ENCODE data around the gene TIRAP.
"Not testable (repeated sequence)": the region's sequence is repeated elsewhere in the genome, so short reads cannot be mapped to it uniquely, and the experiment has no call there.

The TIRAP gene, protein sequence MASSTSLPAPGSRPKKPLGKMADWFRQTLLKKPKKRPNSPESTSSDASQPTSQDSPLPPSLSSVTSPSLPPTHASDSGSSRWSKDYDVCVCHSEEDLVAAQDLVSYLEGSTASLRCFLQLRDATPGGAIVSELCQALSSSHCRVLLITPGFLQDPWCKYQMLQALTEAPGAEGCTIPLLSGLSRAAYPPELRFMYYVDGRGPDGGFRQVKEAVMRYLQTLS

DNA sequence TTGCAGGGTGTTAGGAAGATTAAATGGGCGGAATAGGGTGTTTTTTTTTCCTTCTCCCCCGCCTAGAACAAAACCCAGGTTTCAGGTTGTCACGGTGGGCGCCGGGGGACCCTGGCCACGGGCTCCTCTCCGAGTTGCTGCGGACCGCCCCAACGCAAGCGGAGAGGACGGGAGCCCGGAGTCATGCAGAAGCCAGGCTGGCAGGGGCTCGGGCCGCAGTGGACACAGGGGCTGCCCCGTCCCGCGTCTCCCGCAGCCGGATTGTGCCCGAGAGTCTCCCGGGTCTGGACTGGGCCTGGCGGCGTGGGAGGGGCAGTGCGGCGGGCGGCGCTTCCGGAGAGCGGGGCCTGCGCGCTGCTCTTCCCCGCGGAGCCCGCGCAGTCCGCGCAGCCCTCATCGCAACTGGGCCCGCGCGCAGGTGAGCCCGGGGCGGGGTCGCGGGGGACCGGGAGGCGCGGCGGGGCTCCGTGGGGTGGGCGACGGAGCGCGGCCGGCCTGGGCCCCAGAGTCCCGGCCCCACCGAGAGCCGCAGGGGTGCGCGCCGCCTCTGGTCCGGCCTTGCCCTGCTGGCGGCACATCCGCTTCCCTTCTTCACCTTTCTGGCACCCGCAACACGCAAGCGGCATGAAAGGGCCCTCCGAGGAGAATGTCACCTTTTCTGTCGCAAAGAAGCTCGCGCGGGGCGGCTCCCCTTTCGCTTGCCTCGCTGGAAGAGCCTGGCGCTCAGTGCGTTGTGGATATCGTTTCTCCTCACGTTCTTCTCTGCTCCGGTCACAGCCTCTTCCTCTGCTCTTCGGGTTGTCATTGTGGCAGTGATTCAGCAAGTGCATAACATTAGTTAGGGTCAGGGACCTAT, at the start of gene TIRAP:
TSS of gene TIRAP (plus strand) at position 358 of the 856 bp plus-strand sequence. CDS start 7,802 bp downstream, outside the sequence.
- DNase-seq = peak; percentile 77

DNA sequence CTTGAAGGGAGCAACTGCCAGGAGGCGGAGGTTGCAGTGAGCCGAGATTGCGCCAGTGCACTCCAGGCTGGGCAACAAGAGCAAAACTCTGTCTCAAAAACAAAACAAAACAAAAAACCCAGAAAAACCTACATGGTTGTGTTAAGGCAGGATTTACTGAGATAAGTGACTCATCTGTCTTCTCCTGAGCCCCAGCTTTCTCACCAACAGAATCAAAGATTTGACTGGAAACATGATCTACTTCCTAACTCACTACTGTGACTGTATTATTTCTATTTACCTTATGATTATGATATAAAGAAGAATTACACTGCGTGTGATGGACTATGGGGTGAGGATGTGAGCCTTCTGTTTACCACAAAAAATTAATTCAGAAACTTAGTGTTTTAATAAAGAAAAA, 49.5 kb upstream of the TIRAP start:
- DNase-seq = no peak

DNA sequence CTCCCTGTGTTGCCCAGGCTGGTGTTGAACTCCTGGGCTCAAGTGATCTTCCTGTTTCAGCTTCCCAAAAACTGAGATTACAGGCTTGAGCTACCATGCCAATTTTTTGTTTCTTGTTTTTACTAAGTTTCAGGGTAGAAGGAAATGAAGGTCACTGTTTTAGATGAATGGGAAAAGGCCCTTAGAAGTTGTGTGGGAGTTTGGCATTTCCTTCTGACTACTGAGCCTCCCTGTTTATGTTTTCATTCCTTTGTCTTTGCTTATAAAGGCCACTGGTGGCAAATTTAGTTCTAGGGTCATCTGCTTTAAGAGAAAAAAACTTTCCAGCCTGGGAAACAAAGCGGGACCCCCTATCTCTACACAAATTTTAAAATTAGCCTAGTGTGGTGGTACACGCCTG, 36.3 kb upstream of the TIRAP start:
- no peak for DNase-seq

DNA sequence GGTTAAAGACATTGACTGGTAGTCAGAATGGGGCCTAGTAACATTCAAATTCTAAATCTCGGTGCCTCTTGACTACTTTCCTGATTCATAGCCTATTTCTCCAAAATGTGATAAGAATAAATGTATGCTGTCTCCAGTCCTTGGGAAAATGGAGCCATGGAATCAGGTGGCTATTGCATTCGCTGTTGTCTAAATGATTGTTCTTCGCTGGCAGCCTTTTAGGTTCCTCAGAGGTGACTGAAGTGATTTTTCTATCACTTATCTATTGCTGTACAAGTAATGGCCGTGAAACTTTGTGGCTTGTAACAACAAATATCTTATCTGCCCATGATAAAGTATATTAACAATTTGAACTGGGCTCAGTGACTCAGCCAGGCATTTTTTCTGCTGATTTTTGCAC, 29.6 kb upstream of the TIRAP start:
- no peak for DNase-seq

DNA sequence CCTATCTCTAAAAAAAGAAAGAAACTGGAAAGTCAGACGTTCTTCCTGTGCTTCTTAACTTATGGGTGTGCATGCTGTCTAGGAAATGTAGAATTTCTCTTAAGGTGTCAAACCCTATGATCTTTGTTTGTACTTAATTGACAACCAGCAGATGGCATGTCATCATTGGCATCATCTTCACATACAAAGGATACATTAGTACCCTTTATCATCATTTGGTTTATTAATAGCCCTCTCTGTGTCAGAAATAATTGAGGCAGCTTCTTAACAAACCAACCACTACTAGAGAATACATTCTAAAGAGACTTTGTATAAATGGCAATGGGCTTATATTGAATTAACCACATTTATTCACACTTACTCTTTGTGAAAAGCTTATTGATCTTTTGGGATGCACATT, 28.1 kb upstream of the TIRAP start:
- DNase-seq = no peak

DNA sequence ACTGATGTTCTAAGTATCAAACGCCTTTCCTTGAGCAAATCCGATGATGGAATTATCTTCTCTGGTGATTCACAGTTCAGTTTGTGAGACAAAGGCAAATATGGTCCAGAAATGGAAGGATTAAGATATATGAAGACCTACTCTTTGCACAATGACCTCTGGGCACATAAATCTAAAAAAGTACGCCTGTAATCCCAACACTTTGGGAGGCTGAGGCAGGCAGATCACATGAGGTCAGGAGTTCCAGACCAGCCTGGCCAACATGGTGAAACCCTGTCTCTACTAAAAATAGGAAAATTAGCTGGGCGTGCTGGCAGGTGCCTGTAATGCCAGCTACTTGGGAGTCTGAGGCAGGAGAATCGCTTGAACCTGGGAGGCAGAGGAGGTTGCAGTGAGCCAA, 27.4 kb upstream of the TIRAP start:
- DNase-seq = not testable (repeated sequence)

DNA sequence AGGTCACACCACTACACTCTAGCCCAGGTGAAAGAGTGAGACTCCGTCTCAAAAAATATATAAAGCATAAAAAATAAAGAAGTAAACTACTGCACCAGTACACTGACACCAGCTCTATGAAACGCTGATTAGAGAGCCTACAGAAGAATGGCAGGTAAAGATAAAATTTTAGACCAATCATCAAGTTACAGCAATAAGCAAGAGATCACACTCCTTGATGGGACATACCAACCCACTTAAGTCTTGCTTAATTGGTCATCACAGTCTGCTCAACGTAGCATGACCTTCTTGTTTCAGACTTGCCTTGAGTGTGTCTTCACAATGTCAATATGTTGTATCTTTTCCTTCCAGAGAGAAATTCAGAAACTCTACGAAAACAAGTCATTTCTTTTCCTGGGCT, 26.7 kb upstream of the TIRAP start:
- no peak for DNase-seq

DNA sequence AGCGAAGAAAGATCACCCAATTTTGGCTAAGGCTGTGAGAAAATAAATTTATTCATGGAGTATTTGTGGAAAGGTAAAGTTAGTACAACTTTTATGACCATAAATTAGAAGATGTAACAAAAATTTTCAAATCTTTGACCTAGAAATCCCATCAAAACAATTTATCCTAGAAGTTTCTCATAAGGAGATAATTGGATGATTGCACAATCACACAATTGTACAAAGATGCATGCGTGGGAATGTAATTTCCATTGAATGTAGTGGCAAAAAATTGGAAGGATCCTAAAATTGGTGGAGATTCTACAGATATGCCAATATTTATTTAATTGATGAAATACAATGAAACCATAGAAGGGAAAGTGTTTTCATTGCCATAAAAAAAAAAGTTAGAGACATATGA, 25.7 kb upstream of the TIRAP start:
- no peak for DNase-seq

DNA sequence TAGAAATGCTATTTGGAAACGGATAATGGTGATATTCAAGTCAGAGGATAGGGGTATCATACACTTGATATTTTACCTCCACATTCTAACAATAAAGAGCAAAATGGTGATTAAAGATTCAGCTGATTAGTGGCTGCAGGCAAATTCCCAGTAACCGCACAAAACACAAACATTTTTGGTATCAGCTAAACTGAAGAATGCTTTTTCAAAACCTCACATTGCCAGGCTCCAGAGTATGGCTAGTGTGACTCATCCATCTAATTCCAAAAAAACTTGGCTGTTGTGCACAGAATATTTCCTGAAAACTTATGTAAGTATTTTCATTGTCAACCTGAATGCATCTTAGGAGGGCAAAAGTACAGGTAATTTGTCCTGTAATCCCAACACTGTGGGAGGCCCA, 25.1 kb upstream of the TIRAP start:
- DNase-seq = no peak

DNA sequence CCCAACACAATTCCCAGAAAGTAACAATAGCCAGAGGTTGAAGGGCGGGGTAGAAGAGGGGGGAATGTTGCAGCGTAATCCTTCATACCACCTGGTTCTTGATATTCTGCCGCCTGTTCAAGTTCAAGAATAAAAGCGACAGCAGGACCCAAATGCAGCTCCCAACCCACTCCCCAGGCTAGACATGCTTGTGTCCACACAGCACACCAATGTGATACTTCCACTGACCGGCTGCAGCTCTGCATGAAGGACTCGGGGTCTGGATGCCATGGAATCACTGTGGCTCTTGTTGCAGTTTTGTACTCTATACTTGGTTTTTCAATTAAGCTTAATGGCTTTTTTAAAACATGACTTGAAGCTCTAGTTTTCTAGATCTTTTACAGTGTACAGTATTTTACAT, 20.7 kb upstream of the TIRAP start:
- DNase-seq = no peak

DNA sequence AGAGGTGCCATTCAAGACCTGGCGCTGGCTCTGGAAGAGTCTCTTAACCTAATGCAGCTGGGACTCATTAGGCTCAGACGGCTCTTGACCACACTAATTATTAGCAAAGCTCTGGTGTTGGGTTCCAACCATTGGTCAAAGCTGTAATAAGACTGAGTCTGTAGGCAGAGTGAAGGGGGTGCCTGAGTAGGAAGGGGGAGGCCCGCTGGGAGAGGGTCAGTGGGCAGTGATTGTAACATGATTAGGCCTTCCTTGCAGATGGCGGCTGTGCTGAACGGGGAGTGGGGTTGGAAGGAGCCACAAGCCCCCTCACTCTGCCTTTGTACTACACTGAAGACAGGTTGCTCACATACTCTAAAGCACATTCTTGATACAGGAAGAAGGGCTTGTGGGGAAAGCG, 19.4 kb upstream of the TIRAP start:
- DNase-seq = no peak

DNA sequence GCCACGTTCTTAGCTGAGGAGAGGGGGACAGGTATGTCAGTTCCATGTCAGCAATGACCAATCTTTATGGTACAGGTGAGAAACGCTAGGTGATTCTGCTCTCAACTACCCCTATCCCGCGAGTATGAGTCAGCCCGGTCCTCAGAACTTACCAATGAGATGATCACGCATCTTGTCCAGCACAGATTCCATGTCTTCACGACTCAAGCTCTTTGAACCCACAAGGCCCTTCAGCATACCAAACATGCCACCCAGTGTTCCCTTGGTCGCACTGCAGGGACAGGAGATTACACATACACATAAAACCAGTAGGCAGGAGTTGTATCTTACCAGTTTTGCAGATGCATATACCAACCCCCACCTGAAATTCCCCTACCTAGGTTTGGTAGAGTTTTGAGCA, 17.1 kb upstream of the TIRAP start:
- peak; percentile 43 for DNase-seq

DNA sequence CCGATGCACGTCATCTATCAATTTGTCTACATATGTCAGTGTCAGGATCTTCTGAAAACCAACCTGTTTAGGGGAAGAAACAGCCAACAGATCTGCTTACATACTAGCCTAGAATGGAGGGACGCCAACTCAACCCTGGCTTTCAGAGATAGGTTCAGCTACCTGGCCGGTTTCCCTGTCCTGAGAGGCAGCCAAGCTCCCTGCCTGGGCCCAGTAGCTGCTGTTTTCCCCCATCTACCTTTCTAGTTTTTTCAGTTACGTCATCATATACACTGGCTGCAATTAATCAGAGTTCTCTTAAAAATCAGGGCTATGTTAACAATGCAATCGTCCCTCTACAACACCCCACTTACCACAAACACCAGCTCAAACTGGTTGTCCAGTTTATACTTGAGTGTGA, 15.2 kb upstream of the TIRAP start:
- no peak for DNase-seq

DNA sequence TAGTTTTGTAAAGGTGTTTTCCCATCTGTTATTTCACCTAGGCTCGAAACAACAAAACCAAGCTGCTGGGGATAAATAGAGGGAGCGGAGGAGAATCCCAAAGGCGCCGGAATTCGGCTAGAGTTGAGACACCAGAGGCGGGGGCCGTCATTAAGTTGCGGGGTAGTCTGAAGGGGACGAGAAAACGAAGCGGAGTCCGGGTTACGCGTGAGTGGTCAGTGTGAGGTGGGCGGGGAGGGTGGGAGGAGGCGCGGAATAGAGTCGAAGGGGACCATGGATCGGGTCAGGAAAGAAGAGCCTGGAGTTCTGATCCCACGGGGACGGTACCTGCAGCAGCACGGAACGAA, 14.6 kb upstream of the TIRAP start:
- DNase-seq = no peak

DNA sequence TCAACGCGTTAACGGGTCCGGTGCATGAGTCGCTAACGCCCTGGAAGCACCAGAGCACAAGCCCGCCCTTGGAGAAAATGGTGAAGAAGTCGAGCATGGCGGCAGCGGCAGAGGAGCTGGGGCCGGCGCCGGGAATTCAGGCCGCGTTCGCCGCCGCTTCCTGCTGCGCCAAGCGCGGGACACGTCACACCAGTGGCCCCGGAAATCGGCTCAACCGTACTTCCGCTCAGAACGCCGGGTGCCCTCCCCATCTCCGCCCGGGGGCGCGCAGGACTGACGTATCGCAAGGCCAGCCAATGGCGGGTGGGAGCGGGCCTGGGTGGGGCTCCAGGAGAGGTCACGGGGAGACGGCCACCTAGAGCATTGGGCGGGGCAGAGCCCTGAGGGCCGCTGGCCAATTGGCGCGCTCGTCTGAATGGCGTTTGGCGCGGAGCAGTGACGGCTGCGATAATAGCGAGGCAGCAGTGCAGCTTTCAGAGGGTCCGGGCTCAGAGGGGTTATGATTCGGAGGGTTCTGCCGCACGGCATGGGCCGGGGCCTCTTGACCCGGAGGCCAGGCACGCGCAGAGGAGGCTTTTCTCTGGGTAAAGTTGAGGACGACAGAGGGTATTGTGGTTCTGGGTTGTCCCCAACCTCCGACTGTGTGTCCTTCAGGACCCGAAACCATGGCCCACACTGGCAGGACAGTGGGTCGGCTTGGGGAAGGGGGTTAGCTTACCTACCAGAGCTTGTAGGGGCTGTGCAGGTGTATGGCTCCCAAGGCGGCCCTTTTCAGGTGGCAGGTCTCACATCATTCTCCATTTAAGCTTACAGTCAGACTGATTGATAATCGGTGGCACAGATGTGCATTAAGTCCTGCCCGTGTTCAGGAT, 13.9 kb upstream of the TIRAP start, which contains the start of the genes FOXRED1 and SRPRA:
TSS of gene FOXRED1 (plus strand) at position 447 of the 872 bp plus-strand sequence. CDS start at position 500, 53 bp downstream.
TSS of gene SRPRA (minus strand) at position 188 of the 872 bp plus-strand sequence. CDS start at position 97, 91 bp downstream.
- peak; percentile 100 for DNase-seq

DNA sequence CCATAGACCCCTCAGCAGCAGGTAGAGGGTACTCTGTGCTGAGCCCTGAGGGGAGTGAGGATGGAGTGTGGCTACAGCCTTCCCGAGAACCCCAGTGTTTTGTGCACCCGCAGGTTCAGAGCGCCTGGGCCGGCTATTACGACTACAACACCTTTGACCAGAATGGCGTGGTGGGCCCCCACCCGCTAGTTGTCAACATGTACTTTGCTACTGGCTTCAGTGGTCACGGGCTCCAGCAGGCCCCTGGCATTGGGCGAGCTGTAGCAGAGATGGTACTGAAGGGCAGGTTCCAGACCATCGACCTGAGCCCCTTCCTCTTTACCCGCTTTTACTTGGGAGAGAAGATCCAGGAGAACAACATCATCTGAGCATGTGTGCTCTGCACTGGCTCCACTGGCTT, 5.6 kb upstream of the TIRAP start:
- DNase-seq = no peak

DNA sequence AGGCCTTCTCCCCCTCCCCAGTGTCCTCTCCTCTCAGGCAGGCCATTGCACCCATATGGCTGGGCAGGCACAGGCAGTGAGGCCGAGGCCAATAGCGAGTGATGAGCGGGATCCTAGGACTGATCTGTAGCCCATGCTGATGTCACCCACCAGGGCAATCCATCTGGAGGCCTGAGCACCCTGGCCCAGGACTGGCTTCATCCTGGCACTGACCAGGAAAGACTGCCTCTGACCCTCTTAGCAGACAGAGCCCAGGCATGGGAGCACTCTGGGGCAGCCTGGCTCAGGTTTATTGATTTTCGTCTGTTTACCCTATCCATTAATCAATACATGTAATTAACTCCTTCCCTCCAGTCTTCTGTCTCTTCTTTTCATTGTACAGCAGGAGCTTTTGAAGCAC, 5.1 kb upstream of the TIRAP start:
- no peak for DNase-seq

DNA sequence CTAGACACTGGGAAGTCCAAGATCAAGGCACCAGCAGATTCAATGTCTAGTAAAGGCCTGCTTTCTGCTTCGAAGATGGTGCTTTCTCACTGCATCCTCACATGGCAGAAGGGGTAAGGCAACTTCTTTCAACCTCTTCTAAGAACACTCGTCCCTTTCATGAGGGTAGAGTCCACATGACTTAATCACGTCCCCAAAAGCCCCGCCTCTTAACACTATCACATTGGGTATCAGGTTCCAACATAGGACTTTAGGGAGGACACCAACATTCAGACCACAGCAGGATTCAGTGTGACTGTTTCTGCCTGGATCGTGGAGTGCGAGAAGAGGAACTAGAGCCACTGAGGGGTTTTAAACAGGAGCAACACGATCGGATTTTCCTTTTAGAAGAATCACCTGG, 3.7 kb upstream of the TIRAP start:
- no peak for DNase-seq

DNA sequence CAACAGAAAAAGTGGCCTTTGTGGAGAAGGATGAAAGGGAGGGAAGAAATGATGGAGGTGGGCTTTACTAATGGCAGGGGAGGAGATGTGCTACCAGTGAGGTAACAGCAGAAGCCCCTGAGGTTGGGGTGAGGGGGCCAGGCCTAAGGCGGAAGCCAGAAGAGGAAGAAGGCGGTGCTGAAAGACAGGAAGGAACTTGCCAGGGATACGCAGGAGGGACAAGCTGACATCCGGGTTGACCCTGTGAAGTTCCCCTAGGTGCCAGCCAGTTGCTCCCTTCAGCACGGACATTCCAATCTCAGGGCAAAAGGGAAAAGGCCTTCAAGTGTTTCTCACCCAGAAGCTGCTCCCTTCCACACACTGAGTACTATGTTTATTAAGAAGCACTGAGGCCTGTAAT, 2.3 kb upstream of the TIRAP start:
- DNase-seq = no peak

DNA sequence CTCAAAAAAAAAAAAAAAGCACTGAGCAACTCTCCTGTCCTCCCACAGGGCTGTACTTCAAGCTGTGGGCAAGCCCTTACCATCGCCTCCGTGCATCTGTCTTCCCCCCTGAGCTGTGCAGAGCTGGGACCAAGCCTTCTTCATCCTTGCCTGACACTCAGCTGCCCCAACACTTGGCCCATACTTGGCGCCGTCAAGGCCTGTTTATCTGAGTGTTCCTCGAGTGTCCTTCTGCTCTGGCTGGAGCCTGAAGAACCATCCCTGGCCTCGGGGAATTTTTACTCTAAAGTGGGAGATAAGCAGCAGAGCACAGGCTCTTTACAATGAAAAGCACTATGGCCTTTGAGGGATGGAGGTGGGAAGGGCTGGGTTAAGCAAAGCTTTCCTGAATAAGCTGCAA, 1.6 kb upstream of the TIRAP start:
- no peak for DNase-seq

DNA sequence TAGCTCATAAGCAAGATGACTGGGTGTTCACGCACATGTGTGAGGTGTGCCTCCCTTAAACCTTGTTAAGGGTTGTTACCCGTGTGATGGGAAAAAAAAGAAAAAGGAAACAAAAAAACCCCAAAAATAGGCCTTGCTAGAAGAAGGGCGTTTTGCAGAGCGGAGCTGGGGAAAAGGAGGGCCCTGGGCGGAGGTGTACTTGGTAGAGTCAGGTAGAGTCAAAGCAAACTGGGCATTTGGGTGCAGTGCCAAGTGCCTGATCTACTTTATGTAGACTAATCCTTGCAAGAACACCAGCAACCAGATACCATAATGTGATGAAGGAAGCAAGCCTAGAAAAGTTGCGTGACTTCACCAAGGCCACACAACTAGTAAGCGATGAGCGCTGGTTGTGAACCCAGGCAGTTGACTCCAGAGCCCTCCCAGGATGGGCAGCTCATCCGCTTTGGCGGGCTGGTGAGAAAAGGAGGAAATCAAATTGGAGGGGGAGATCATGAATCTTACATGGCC, 1.2 kb upstream of the TIRAP start:
- DNase-seq = no peak

DNA sequence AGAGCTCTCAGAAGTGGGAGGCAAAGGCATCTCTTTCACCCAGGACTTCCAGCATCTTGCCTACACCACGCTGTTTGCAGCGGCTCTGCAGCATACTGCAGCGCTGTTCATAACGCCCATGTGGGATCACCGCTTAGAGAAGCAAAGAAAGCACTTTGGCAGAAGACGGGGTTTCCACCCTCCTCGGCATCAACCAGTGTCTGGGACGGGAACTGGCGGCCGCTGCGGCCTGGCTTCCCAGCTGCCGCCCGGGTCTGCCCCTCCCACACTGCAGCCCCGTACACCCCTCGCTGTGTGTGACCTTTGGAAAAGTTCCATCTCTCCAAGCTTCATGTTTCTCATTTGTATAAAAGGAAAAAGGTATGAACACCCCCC, 545 bp upstream of the TIRAP start:
- DNase-seq = peak; percentile 63

DNA sequence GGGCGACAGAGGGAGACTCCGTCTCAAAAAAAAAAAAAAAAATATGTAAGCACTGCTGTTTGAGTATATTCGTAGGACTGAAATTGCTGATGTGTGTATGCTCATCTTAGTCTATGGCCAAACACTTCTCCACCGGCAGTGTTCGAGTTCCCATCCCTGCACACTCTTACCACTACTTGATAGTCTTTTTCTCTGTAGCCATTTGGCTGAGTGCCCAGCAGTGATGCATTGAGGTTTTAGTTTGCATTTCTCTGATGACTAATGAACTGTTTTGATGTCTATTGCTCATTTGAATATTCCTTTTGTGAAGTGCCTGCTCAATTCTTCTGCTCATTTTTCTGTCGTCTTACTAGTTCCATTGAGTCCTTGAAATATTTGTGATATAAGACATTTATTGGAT, 1.9 kb downstream of the TIRAP start:
- DNase-seq = no peak
